ENCODE measurements around the gene GAS6.

Gene GAS6

GRCh38 chr13:113806526-113806925 lies 57.4 kb downstream of the GAS6 start:
- TF ChIP-seq ISL1 (CRISPR knock-in tag; IDR thresholded peaks at IDR 0.05), result no peak
- no peak for ATAC-seq

DNA sequence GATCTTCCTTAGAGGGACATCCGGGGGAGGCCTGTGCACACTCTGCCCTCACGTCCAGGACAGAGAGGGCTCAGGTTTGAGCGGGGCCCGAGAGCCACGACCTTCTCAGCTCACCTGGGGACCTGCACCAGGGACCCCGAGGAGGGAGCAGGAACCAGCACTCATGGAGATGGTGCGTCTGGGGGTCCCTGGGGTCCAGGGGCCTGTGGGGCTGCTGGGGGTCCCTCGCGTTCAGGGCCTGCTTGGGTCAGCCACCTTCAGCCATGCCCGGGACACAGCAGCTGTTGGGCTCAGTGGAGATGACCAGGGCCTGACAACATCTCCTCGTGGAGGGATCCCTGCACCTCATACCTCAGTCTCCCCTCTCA lies 57.8 kb downstream of the GAS6 start:
- TF ChIP-seq PPARA (CRISPR knock-in tag; IDR thresholded peaks at IDR 0.05; ENCODE audit: borderline replicate concordance), result no peak
- no peak for TF ChIP-seq ISL1 (CRISPR knock-in tag; IDR thresholded peaks at IDR 0.05)
- TF ChIP-seq TCF4 (CRISPR knock-in tag; IDR thresholded peaks at IDR 0.05; ENCODE audit: borderline replicate concordance), result no peak
- TF ChIP-seq TSHZ2 (CRISPR knock-in tag; IDR thresholded peaks at IDR 0.05), result no peak
- TF ChIP-seq, protein P1, sequence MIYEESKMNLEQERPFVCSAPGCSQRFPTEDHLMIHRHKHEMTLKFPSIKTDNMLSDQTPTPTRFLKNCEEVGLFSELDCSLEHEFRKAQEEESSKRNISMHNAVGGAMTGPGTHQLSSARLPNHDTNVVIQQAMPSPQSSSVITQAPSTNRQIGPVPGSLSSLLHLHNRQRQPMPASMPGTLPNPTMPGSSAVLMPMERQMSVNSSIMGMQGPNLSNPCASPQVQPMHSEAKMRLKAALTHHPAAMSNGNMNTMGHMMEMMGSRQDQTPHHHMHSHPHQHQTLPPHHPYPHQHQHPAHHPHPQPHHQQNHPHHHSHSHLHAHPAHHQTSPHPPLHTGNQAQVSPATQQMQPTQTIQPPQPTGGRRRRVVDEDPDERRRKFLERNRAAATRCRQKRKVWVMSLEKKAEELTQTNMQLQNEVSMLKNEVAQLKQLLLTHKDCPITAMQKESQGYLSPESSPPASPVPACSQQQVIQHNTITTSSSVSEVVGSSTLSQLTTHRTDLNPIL (CRISPR knock-in tag; IDR thresholded peaks at IDR 0.05; ENCODE audit: low read depth), result no peak
- no peak for TF ChIP-seq ZFP30 (CRISPR knock-in tag; IDR thresholded peaks at IDR 0.05)
- TF ChIP-seq ARNTL (CRISPR knock-in tag; IDR thresholded peaks at IDR 0.05; ENCODE audit: borderline replicate concordance, low read depth), result no peak
- TF ChIP-seq, protein P2, sequence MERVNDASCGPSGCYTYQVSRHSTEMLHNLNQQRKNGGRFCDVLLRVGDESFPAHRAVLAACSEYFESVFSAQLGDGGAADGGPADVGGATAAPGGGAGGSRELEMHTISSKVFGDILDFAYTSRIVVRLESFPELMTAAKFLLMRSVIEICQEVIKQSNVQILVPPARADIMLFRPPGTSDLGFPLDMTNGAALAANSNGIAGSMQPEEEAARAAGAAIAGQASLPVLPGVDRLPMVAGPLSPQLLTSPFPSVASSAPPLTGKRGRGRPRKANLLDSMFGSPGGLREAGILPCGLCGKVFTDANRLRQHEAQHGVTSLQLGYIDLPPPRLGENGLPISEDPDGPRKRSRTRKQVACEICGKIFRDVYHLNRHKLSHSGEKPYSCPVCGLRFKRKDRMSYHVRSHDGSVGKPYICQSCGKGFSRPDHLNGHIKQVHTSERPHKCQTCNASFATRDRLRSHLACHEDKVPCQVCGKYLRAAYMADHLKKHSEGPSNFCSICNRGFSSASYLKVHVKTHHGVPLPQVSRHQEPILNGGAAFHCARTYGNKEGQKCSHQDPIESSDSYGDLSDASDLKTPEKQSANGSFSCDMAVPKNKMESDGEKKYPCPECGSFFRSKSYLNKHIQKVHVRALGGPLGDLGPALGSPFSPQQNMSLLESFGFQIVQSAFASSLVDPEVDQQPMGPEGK (CRISPR knock-in tag; IDR thresholded peaks at IDR 0.05; ENCODE audit: borderline replicate concordance), result no peak
- no peak for TF ChIP-seq CSRNP3 (CRISPR knock-in tag; IDR thresholded peaks at IDR 0.05)
- TF ChIP-seq ESRRG (CRISPR knock-in tag; IDR thresholded peaks at IDR 0.05), result no peak
- ATAC-seq, result no peak

DNA sequence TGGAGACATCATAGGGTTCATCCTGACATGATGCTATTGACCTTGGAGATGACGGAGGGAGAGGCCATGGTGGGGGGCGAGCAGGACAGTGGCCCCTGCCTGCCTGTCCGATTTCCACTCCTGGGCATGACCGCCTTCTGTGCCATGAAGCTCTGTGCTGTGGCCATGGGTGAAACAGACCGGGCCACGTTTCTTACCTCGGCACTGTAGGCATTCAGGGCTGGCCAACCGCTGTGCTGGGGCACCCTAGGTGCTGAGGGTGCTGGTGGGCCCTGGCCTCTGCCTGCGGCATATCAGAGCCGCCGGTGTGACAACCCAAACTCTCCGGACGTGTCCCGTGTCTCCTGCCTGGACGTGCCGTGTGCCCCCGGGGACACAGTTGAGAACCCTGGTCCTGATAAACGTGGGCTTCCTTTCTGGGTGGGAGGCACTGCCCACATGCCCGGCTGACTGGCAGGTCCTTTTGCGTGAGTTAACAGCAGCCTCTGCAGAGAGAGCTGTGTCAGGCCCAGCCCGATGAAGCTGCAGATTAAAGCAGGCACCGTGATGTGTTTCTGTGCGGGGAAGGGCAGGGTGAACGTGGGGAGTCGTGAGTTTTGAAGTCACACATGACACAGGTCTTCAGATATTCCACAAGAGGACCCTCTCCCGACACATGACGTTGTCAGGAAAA lies 58.3 kb downstream of the GAS6 start:
- ATAC-seq, result no peak
- no peak for TF ChIP-seq ZC3H10 (CRISPR knock-in tag; IDR thresholded peaks at IDR 0.05)
- TF ChIP-seq RARB (CRISPR knock-in tag; IDR thresholded peaks at IDR 0.05), result no peak
- TF ChIP-seq ZNF565 (CRISPR knock-in tag; conservative IDR thresholded peaks at IDR 0.05; ENCODE audit: low read depth), result no peak
- no peak for TF ChIP-seq CSRNP3 (CRISPR knock-in tag; IDR thresholded peaks at IDR 0.05)
- TF ChIP-seq ISL1 (CRISPR knock-in tag; IDR thresholded peaks at IDR 0.05), result no peak
- no peak for TF ChIP-seq ZFP3 (CRISPR knock-in tag; IDR thresholded peaks at IDR 0.05)
- no peak for TF ChIP-seq ESRRG (CRISPR knock-in tag; IDR thresholded peaks at IDR 0.05)
- TF ChIP-seq, protein P2 (CRISPR knock-in tag; IDR thresholded peaks at IDR 0.05; ENCODE audit: borderline replicate concordance), result no peak
- TF ChIP-seq, protein P1 (CRISPR knock-in tag; IDR thresholded peaks at IDR 0.05; ENCODE audit: low read depth), result no peak
- no peak for TF ChIP-seq GLIS3 (CRISPR knock-in tag; IDR thresholded peaks at IDR 0.05)
- no peak for TF ChIP-seq PPARA (CRISPR knock-in tag; IDR thresholded peaks at IDR 0.05; ENCODE audit: borderline replicate concordance)

Data from SK-N-SH treated with all-trans-retinoic acid at 6 μM for 48 hours (cell line).